ENCODE data around the gene GULP1.

GRCh38 chr2:188529710-188530109 lies 238.0 kb downstream of the GULP1 start:
- TF ChIP-seq EZH2 (IDR thresholded peaks at IDR 0.05; ENCODE audit: borderline replicate concordance, low read depth, low read length, severe bottlenecking): no peak
- no peak for TF ChIP-seq CTCF (IDR thresholded peaks at IDR 0.05; ENCODE audit: borderline replicate concordance, extremely low read depth, low read length, poor library complexity, severe bottlenecking)

Data from DND-41 (cell line).